ENCODE results near the gene CLNS1A. TPM values are rescaled to one million over a fixed set of nuclear protein-coding genes. Genes with fewer than 3 reads are reported as not detected.

Gene CLNS1A
- total and polyA plus RNA-seq, 4 donors, result 42.5 to 135 (median 64.1) TPM

- Histone ChIP-seq H3K9ac (ENCODE audit: insufficient read depth in 1 of 2, low read length in 2 of 2) (no peak overlapping the region), H3K27ac (ENCODE audit: low read depth in 1 of 2, low read length in 1 of 2) (no peak overlapping the region), H3K4me3 (no peak overlapping the region), H3K36me3 (ENCODE audit: control insufficient read depth in 4 of 4, insufficient read depth in 4 of 4, low read length in 4 of 4) (no peaks in the 10 kb centered on the region), H3K27me3 (ENCODE audit: control insufficient read depth in 3 of 3, insufficient read depth in 3 of 3, low read length in 2 of 3) (no peaks in the 10 kb centered on the region), H3K4me1 (ENCODE audit: control insufficient read depth in 5 of 5, insufficient read depth in 5 of 5, low read length in 5 of 5) (peaks cover 0 to 14% (median 2%) of the 10 kb centered on the region in 5 donors), H3K9me3 (ENCODE audit: control insufficient read depth in 4 of 4, insufficient read depth in 3 of 4, low read length in 3 of 4) (peaks cover 0 to 2% (median 0%) of the 10 kb centered on the region in 4 donors)
- TF ChIP-seq CTCF (IDR thresholded peaks at IDR 0.05; ENCODE audit: control extremely low read depth, extremely low read depth), result no peak
- ATAC-seq (ENCODE audit: insufficient read depth, low FRiP score) (no peak), DNase-seq (no peak)
- WGBS, 2 donors, result 84% methylated on average over 2 of the region's 2 CpGs
Measured at GRCh38 chr11:77592727-77593126, 44.9 kb downstream of the CLNS1A start.

DNA sequence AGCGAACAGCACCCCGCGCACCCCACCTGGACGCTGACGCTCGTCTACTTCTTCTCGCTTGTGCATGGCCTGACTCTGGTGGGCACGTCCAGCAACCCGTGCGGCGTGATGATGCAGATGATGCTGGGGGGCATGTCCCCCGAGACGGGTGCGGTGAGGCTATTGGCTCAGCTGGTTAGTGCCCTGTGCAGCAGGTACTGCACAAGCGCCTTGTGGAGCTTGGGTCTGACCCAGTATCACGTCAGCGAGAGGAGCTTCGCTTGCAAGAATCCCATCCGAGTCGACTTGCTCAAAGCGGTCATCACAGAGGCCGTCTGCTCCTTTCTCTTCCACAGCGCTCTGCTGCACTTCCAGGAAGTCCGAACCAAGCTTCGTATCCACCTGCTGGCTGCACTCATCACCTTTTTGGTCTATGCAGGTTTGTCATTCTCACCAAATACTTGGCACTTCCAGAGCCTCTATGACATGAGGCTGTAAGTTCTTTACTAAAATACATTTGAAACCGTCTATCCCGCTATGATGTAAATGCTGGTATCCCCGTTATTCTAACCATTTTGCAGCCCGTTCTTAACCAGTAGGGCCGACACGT, 47.3 kb downstream of the CLNS1A start:
- DNase-seq, result peak; percentile 41 to 52 (median 46)
- peaks cover 0 to 2% (median 0%) of the 10 kb centered on the region in 4 donors for H3K9me3 ChIP-seq (ENCODE audit: control insufficient read depth in 4 of 4, insufficient read depth in 3 of 4, low read length in 3 of 4)
- H3K9ac ChIP-seq (ENCODE audit: insufficient read depth in 1 of 2, low read length in 2 of 2), result peak overlapping the region in 1 of 2 donors; percentile 61
- H3K4me1 ChIP-seq (ENCODE audit: control insufficient read depth in 5 of 5, insufficient read depth in 5 of 5, low read length in 5 of 5), result peaks cover 0 to 14% (median 2%) of the 10 kb centered on the region in 5 donors
- H3K27me3 ChIP-seq (ENCODE audit: control insufficient read depth in 3 of 3, insufficient read depth in 3 of 3, low read length in 2 of 3), result no peaks in the 10 kb centered on the region
- H3K36me3 ChIP-seq (ENCODE audit: control insufficient read depth in 4 of 4, insufficient read depth in 4 of 4, low read length in 4 of 4), result no peaks in the 10 kb centered on the region
- WGBS, 2 donors, result 10 to 12% methylated on average over 31 of the region's 31 CpGs
- peak overlapping the region; percentile 50 for H3K4me3 ChIP-seq
- peak; percentile 8 for ATAC-seq (ENCODE audit: insufficient read depth, low FRiP score)
- H3K27ac ChIP-seq (ENCODE audit: low read depth in 1 of 2, low read length in 1 of 2), result no peak overlapping the region
- TF ChIP-seq CTCF (IDR thresholded peaks at IDR 0.05; ENCODE audit: control extremely low read depth, extremely low read depth), result no peak

- Histone ChIP-seq H3K9me3 (ENCODE audit: control insufficient read depth in 4 of 4, insufficient read depth in 3 of 4, low read length in 3 of 4) (peaks cover 0 to 2% (median 0%) of the 10 kb centered on the region in 4 donors), H3K4me1 (ENCODE audit: control insufficient read depth in 5 of 5, insufficient read depth in 5 of 5, low read length in 5 of 5) (peaks cover 0 to 14% (median 2%) of the 10 kb centered on the region in 5 donors), H3K27me3 (ENCODE audit: control insufficient read depth in 3 of 3, insufficient read depth in 3 of 3, low read length in 2 of 3) (no peaks in the 10 kb centered on the region), H3K9ac (ENCODE audit: insufficient read depth in 1 of 2, low read length in 2 of 2) (peak within 1 kb of the TSS; percentile 42 to 78), H3K4me3 (peak within 1 kb of the TSS; percentile 50), H3K36me3 (ENCODE audit: control insufficient read depth in 4 of 4, insufficient read depth in 4 of 4, low read length in 4 of 4) (no peaks in the 10 kb centered on the region), H3K27ac (ENCODE audit: low read depth in 1 of 2, low read length in 1 of 2) (peak within 1 kb of the TSS in 1 of 2 donors; percentile 68)
- TF ChIP-seq CTCF (IDR thresholded peaks at IDR 0.05; ENCODE audit: control extremely low read depth, extremely low read depth), result no peak
- ATAC-seq (ENCODE audit: insufficient read depth, low FRiP score), result peak; percentile 92
- DNase-seq, result peak; percentile 92 to 94 (median 93)
- 0 to 1% methylated on average over 40 to 75 of the region's 75 CpGs for WGBS, 2 donors
Measured at GRCh38 chr11:77589521-77590193, 47.9 kb downstream of the CLNS1A start, which contains the start of gene AQP11. TSS of gene AQP11 (plus strand) at chr11:77589953. CDS start at chr11:77589993, 40 bp downstream.
